VCaP (cell line): ENCODE measurements around the gene OR8U1.

Experiments
- H3K27ac ChIP-seq: fragments of 450-650 bp; 2 replicates; pipeline ENCODE4 v1.5.1; 2017
- TF ChIP-seq, protein P1 (sequence below): fragments of 450-650 bp; conservative IDR thresholded peaks from 2 replicates; pipeline ENCODE4 v1.5.1; 2017; ENCODE audit warnings: mild to moderate bottlenecking, moderate library complexity

The OR8U1 gene

GRCh38 chr11:56375324-56375723 lies at the start of gene OR8U1:
TSS of gene OR8U1 (plus strand) at chr11:56375624. CDS start at chr11:56375624, 0 bp downstream.
- TF ChIP-seq, protein P1, sequence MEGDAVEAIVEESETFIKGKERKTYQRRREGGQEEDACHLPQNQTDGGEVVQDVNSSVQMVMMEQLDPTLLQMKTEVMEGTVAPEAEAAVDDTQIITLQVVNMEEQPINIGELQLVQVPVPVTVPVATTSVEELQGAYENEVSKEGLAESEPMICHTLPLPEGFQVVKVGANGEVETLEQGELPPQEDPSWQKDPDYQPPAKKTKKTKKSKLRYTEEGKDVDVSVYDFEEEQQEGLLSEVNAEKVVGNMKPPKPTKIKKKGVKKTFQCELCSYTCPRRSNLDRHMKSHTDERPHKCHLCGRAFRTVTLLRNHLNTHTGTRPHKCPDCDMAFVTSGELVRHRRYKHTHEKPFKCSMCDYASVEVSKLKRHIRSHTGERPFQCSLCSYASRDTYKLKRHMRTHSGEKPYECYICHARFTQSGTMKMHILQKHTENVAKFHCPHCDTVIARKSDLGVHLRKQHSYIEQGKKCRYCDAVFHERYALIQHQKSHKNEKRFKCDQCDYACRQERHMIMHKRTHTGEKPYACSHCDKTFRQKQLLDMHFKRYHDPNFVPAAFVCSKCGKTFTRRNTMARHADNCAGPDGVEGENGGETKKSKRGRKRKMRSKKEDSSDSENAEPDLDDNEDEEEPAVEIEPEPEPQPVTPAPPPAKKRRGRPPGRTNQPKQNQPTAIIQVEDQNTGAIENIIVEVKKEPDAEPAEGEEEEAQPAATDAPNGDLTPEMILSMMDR: no peak
- H3K27ac ChIP-seq: no peak within 1 kb of the TSS

DNA sequence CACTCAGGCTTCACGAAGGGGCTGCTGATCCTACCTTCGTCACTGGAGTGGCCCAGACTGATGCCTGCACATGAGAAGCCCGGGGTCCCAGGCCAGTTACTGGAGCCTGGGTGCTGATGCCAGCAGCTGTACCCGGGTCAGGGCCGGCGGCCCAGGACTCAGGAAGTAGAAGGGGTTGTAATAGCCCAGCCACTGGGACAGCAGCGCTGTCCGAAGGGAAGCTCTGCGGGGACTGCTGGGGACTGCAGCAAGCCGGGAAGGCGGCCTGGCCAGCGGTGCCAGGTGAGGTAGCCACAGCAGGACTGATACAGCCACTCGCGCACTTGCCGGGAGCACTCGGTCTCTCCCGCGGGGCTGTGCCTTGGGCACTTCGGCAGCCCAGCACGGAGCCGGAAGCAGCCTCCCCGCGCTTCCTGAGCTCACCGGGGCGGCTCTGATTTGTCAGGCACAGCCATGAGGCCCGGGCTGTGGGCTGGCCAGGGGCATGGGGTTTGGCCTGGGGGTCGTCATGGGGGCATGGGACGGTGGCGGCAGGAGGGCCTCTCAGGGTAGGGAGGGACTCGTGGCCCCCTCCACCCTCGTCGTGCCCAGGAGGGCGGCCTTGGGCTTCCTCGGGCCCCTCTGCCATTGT lies 43.4 kb upstream of the OR8U1 start:
- H3K27ac ChIP-seq: no peak overlapping the region
- TF ChIP-seq, protein P1: no peak

DNA sequence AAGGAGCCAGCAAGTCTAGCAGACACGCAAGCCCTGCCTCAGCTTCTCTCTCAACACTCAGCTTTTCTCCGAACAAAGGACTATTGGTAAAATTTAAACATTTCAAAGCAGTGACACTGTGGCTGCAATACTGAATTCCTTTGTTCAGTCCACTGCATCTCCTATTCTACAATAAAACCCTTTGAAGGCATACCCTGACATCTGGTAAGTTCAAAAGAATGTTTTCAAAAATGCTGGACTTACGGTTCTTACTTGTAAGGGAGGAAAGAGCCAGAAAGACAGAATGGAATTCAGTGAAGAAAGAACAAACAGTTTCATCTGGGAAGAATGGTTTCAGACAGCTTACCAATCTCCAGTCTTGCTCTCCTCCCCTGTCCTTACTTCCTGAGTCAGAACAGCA lies 42.3 kb upstream of the OR8U1 start:
- H3K27ac ChIP-seq: no peak overlapping the region
- TF ChIP-seq, protein P1: no peak

- TF ChIP-seq, protein P1: no peak
- no peak overlapping the region for H3K27ac ChIP-seq
Observed at GRCh38 chr11:56340289-56340688, 35.1 kb upstream of the OR8U1 start.

- H3K27ac ChIP-seq: no peak within 1 kb of the TSS
- TF ChIP-seq, protein P1: no peak
Observed at GRCh38 chr11:56345739-56346138, 29.7 kb upstream of the OR8U1 start, which contains the start of gene OR8K1. TSS of gene OR8K1 (plus strand) at chr11:56346039. CDS start at chr11:56346039, 0 bp downstream.

GRCh38 chr11:56353991-56354390 lies 21.4 kb upstream of the OR8U1 start, which contains the start of gene OR8J1:
TSS of gene OR8J1 (plus strand) at chr11:56354291. CDS start at chr11:56360247, 5,956 bp downstream.
- TF ChIP-seq, protein P1: no peak
- H3K27ac ChIP-seq: no peak within 1 kb of the TSS

GRCh38 chr11:56380120-56380519 lies 4.7 kb downstream of the OR8U1 start:
- no peak overlapping the region for H3K27ac ChIP-seq
- TF ChIP-seq, protein P1: no peak
